OCI-LY7 (cell line): ENCODE measurements around the gene VIPR2. TPM values are rescaled to one million over a fixed set of nuclear protein-coding genes. Genes with fewer than 3 reads are reported as not detected.

Source experiments
- BruUV-seq: library from RNA; stranded (reverse); fragments of 400-500 nt; replicated peaks from 2 replicates; lab custom pipeline; 2021; lab: Mats Ljungman, UMichigan
- CTCF ChIA-PET: fragments of 300-600 bp; sonication (Branson Sonifier 250); formaldehyde crosslinking; loops from one replicate; lab custom pipeline; 2022; ENCODE audit warnings: antibody characterized with exemption; ENCODE audit not compliant: unreplicated experiment; lab: Charles Lee
- POLR2A ChIA-PET: fragments of 300-600 bp; sonication (Branson Sonifier 250); formaldehyde crosslinking; loops from one replicate; lab custom pipeline; 2022; ENCODE audit warnings: antibody characterized with exemption; lab: Charles Lee
- DNase-seq: peaks from one replicate; pipeline ENCODE4 v3.0.0-alpha.2; 2015; ENCODE audit warnings: low spot score
- H2AFZ ChIP-seq: fragments of 200-600 bp; sonication (generic), shearing (Covaris generic); 2 replicates; pipeline ENCODE4 v1.6.1; 2014; ENCODE audit warnings: mild to moderate bottlenecking, antibody characterized with exemption, low read length, moderate library complexity
- H3K27ac ChIP-seq: fragments of 200-600 bp; sonication (generic); 2 replicates; pipeline ENCODE4 v1.5.1; 2014; ENCODE audit warnings: mixed run types, low read depth, mild to moderate bottlenecking, moderate library complexity, low read length, inconsistent platforms; ENCODE audit not compliant: poor library complexity, severe bottlenecking
- H3K36me3 ChIP-seq: fragments of 200-600 bp; sonication (generic); 2 replicates; pipeline ENCODE4 v1.6.1; 2014; ENCODE audit warnings: mild to moderate bottlenecking, antibody characterized with exemption, low read length, moderate library complexity, mixed read lengths; ENCODE audit not compliant: insufficient read depth
- H3K4me1 ChIP-seq: fragments of 200-600 bp; sonication (generic); 2 replicates; pipeline ENCODE4 v1.5.1; 2014; ENCODE audit warnings: mild to moderate bottlenecking, low read length; ENCODE audit not compliant: insufficient read depth, poor library complexity, severe bottlenecking
- H3K4me2 ChIP-seq: fragments of 200-600 bp; sonication (generic); 2 replicates; pipeline ENCODE4 v1.6.1; 2014; ENCODE audit warnings: mild to moderate bottlenecking, low read length
- H3K4me3 ChIP-seq: fragments of 200-600 bp; sonication (generic); 2 replicates; pipeline ENCODE4 v1.5.1; 2014; ENCODE audit warnings: mild to moderate bottlenecking, low read depth, low read length; ENCODE audit not compliant: poor library complexity, severe bottlenecking
- H3K79me2 ChIP-seq: fragments of 200-600 bp; sonication (generic); 2 replicates; pipeline ENCODE4 v1.6.1; 2016; ENCODE audit warnings: low read depth, mild to moderate bottlenecking, low read length, moderate library complexity, mixed read lengths; ENCODE audit not compliant: insufficient read depth
- H3K9me2 ChIP-seq: fragments of 200-600 bp; sonication (generic); 2 replicates; pipeline ENCODE4 v1.6.1; 2016; ENCODE audit warnings: mild to moderate bottlenecking, low read length, mixed read lengths; ENCODE audit not compliant: insufficient read depth
- H3K9me3 ChIP-seq: fragments of 200-600 bp; sonication (generic); 2 replicates; pipeline ENCODE4 v1.6.1; 2014; ENCODE audit warnings: mild to moderate bottlenecking, mixed run types, low read length, mixed read lengths
- H4K20me1 ChIP-seq: fragments of 200-600 bp; sonication (generic); 2 replicates; pipeline ENCODE4 v1.6.1; 2014; ENCODE audit warnings: mild to moderate bottlenecking, antibody characterized with exemption, low read length, moderate library complexity, mixed read lengths; ENCODE audit not compliant: insufficient read depth
- CTCF ChIP-seq: fragments of 200-600 bp; sonication (generic); conservative IDR thresholded peaks from 2 replicates; pipeline ENCODE4 v1.5.1; 2014; ENCODE audit warnings: mild to moderate bottlenecking, antibody characterized with exemption, low read length, moderate library complexity, mixed read lengths
- EZH2phosphoT487 ChIP-seq: fragments of 200-600 bp; sonication (generic); IDR thresholded peaks from 2 replicates; pipeline ENCODE4 v1.6.1; 2018; ENCODE audit warnings: low read depth, borderline replicate concordance, mild to moderate bottlenecking, mixed run types, antibody characterized with exemption, low read length, moderate library complexity, mixed read lengths
- intact Hi-C: fragments of 100-400 bp; cut with micrococcal nuclease; formaldehyde crosslinking; loops from one replicate; pipeline ENCODE4 v1.10.0; 2022; ENCODE audit not compliant: unreplicated experiment
- total RNA-seq, 2 experiments: library from RNA; depleted of rRNA in 1 of 2; stranded (reverse); fragments of >200 nt in 1 of 2; shearing (Covaris generic) in 1 of 2; gene quantifications; 2 replicates each; pipeline ENCODE4 v1.2.3, GENCODE V29; 2014 to 2022

Gene VIPR2
- total RNA-seq, 2 experiments from 2014 or later: not detected

- Histone ChIP-seq H3K4me1 (no peaks in the 10 kb centered on the region), H3K4me2 (no peak overlapping the region), H3K4me3 (no peak overlapping the region), H3K9me2 (no peaks in the 10 kb centered on the region), H3K27ac (no peak overlapping the region), H3K9me3 (no peaks in the 10 kb centered on the region), H3K79me2 (no peaks in the 10 kb centered on the region), H2AFZ (no peak overlapping the region), H3K36me3 (no peaks in the 10 kb centered on the region), H4K20me1 (no peaks in the 10 kb centered on the region)
- ChIA-PET CTCF (interaction anchor here (0.6 kb wide), 1 partner anchor 1381 kb away, joined by 4 read pairs; no protein-coding TSS in a partner anchor), POLR2A (no interaction called here)
- DNase-seq: no peak
- intact Hi-C loops: no loop called here
- no TSS peak for BruUV-seq
- TF ChIP-seq CTCF (no peak), EZH2phosphoT487 (no peak)
Measured at GRCh38 chr7:159130199-159130775, 14.4 kb downstream of the VIPR2 start.

GRCh38 chr7:159128767-159129166 is 15.9 kb downstream of the VIPR2 start:
- no peaks in the 10 kb centered on the region for H3K9me3 ChIP-seq
- POLR2A ChIA-PET: no interaction called here
- intact Hi-C loops: no loop called here
- H3K4me2 ChIP-seq: no peak overlapping the region
- H4K20me1 ChIP-seq: no peaks in the 10 kb centered on the region
- no peak for DNase-seq
- CTCF ChIA-PET: no interaction called here
- no peak overlapping the region for H3K27ac ChIP-seq
- H3K9me2 ChIP-seq: no peaks in the 10 kb centered on the region
- no peaks in the 10 kb centered on the region for H3K79me2 ChIP-seq
- no peaks in the 10 kb centered on the region for H3K36me3 ChIP-seq
- H3K4me1 ChIP-seq: no peaks in the 10 kb centered on the region
- no TSS peak for BruUV-seq
- H3K4me3 ChIP-seq: no peak overlapping the region
- H2AFZ ChIP-seq: no peak overlapping the region
- TF ChIP-seq CTCF: no peak
- no peak for TF ChIP-seq EZH2phosphoT487
